GM12874 (cell line): ENCODE data around the gene SOX11.

Experiments used
- TF ChIP-seq, protein P1 (sequence below): IDR thresholded peaks from 2 replicates; pipeline ENCODE4 v1.5.1; 2011; ENCODE audit warnings: low read depth, mild to moderate bottlenecking, control low read depth, low read length, moderate library complexity; ENCODE audit not compliant: insufficient read depth

SOX11 gene

DNA sequence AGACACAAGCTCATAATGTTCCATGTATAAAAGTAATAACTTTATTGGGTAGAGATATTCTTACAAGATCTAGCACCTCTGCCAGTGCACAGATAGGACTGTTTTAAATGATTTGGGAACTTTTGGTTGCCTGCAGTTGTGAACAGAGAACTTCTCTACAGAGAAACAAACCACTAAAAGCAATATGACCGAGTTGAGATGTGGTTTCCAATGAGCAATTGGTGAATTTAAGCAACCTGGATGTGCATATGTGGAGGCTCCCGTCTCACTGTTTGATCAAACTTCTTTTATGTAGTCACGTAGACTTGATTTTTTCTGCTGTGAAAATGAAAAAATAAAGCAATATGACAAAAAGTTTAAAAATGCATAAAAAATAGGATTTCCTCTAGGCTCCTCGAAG, 7.8 kb downstream of the SOX11 start:
- TF ChIP-seq, protein P1, sequence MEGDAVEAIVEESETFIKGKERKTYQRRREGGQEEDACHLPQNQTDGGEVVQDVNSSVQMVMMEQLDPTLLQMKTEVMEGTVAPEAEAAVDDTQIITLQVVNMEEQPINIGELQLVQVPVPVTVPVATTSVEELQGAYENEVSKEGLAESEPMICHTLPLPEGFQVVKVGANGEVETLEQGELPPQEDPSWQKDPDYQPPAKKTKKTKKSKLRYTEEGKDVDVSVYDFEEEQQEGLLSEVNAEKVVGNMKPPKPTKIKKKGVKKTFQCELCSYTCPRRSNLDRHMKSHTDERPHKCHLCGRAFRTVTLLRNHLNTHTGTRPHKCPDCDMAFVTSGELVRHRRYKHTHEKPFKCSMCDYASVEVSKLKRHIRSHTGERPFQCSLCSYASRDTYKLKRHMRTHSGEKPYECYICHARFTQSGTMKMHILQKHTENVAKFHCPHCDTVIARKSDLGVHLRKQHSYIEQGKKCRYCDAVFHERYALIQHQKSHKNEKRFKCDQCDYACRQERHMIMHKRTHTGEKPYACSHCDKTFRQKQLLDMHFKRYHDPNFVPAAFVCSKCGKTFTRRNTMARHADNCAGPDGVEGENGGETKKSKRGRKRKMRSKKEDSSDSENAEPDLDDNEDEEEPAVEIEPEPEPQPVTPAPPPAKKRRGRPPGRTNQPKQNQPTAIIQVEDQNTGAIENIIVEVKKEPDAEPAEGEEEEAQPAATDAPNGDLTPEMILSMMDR = no peak

DNA sequence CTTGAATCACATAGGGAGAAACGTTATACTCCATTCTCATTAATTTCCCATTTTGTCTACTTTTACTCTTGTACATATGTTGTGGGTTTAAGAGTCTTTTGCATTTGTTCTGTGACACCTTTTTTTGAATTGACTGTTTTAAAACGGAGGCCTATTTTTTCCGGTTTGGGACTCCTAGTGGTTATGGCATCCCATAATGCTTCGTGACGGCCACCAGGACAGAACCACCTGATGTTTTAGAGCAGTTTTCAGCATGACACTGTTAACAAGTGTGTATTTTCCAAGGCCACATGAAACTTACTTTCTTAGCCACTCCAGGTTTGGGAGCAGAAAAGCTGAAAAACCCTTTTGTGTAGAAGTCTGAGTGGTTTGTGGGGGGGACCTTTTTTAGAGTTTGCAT, 8.4 kb downstream of the SOX11 start:
- TF ChIP-seq, protein P1 = no peak

DNA sequence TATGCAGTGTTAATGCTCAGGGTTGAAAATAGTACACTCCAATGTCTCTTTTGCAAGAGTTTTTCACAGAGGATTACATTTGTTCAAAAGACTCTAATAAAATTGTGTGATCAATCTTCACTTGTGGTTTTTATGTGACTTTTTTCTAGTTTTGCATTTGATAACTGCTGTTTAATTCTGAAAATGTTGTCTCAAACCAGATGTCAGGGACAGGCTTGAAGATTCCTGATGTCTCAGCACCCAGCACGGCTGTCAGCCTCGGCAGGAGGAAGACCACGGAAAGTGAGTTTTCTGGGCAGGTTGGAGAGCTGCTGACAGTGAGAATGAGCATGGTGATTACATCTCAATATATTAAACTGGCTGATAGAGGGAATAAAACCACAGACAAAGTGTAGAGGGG, 9.1 kb downstream of the SOX11 start:
- TF ChIP-seq, protein P1 = no peak

DNA sequence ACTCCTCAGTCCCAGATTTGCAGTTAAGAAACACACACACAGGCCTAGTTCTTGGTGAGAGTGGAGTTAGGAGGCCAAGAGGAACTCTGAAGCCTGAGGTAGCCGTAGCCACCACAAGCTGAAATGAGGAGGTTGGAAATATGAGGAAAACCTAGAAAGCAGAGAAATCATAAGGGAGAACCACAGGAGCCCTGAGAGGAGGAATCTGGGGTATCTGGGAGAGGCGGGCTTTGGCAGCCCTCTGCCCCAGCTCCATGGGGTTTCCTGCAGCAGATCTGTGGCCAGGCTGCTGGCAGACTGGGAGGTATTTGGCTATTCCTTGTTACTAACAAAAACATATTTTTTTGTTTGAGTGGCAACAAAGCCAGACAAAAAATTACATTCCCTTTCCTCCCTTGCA, 11.0 kb downstream of the SOX11 start:
- TF ChIP-seq, protein P1 = no peak

DNA sequence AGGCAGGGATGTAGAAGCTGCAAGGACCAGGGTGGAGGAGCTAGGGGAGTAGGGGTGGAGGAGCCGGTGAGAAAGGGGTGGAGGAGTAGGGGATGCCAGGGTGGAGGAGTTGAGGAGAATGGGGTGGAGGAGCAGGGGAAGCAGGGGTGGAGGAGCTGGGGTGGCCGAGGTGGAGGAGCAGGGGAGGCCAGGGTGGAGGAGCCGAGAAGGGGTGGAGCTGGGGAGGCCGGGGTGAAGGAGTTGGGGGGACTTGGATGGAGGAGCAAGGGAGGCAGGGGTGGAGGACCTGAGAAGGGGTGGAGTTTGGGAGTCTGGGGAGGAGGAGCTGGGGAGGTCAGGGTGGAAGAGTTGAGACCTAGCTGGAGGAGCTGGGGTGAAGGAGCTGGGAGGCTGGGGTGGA, 13.3 kb downstream of the SOX11 start:
- TF ChIP-seq, protein P1 = no peak

DNA sequence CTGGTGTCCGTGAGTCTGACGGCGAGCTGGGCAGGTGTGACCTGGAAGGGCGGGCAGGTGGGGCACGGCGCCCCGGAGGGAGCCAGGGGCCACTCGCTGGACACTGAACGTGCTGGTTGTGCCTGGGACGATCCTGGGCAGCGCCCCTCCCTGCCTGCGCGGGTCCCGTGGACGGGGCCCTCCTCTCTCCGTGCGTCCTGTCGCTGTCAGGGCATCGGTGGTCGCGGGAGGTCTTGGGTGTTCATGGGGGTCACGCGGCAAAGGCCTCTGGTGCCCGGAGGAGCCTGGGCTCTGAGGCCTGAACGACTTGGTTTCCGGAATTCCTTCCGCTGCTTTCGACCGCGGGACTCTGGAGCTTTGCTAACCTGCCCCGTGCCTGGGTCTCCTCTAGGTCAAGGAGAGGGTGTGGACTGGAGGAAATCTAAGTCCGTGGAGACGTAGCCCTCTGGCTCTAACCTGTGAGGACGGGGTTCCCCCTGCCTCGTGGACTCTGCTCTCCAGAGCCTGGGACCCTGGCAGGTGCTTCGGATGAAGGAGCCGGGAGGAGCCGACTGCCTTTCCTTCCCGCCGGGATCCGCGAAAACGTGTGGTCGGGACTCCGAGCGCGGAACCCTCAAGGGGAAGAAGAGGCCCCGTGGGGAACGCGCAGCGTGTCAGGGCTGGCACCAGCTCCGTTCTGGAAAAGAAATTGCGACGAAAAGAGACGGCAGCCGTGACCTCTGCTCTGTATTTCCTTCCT, 14.7 kb downstream of the SOX11 start:
- TF ChIP-seq, protein P1 = no peak

DNA sequence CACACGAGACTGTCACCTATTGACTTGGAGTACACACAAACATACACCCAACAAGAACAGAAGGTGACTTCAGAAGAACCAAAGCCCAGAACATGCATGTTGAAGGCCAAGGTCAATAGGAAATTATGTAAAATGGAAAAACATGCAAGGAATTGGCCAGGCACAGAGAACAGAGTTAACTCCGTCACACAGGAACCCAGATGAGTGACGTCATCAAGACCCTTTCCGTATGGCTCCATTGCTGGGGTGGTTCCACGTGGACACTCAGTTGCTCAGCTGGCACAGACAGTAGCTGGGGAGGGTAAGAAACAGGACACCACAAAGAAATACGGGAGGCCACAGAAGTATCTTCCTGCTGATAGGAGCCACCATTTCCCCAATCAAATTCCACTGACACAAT, 18.4 kb downstream of the SOX11 start:
- TF ChIP-seq, protein P1 = no peak
